ENCODE measurements around the gene PDE10A.

Gene PDE10A

GRCh38 chr6:165422192-165422591, 240.8 kb downstream of the PDE10A start:
- Mint-ChIP-seq H3K27me3 (ENCODE audit: low read depth) (no peaks in the 10 kb centered on the region), H3K9me3 (peaks cover 8% of the 10 kb centered on the region), H3K36me3 (ENCODE audit: low read depth) (peaks cover 33% of the 10 kb centered on the region), H3K4me3 (no peak overlapping the region), H3K27ac (no peak overlapping the region), H3K4me1 (no peaks in the 10 kb centered on the region)
- no peak for TF ChIP-seq CTCF (IDR thresholded peaks at IDR 0.05; ENCODE audit: unreplicated experiment in 3 of 3)

DNA sequence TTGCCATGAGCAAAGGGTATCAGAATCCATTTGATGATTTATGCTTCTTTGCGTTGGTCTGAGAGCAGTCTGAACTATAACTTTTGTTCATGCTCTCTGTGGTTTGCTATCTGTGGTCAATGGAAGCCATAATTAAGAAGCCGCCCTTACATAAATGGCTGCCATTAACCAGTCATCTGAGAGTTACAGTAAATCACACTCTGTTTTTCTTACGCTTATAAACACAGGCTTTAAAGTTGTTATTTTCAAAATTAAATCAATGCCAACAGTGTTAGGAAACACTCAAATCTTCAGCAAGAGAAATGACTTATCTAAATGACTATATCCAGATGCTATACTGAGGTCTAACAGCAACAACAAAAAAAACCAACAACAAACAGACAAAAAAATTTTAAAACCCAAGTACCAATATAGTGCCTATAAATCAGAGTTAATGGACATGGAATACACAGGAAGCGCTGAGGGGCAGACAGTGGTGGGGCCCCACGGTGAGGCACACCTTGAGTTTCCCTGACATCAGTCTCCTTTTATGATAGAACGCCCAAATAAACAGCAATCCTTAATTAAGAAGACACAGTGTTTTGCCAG, 245.7 kb downstream of the PDE10A start:
- Mint-ChIP-seq H3K4me1 (no peaks in the 10 kb centered on the region), H3K27ac (no peak overlapping the region), H3K36me3 (ENCODE audit: low read depth) (peaks cover 14% of the 10 kb centered on the region), H3K27me3 (ENCODE audit: low read depth) (no peaks in the 10 kb centered on the region), H3K9me3 (no peaks in the 10 kb centered on the region), H3K4me3 (no peak overlapping the region)
- TF ChIP-seq CTCF (IDR thresholded peaks at IDR 0.05; ENCODE audit: unreplicated experiment in 3 of 3), result no peak

DNA sequence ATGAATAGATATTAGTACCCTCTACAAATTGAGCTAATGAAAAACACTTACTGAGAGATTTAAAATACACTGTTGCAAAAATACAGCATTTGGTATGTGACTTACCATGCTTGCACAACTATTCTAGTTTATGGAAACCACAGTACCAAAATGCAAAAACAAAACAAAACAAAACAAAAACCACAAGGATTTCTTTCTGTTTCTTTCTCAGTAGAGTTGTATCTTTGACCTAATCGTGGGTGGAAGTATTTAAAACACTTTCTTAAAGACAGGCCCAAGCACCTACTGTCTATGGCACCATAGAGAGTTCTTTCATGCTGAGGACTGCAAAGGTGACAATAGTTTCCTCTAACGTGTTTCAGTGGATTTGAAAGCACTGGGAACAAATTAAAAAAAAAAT, 258.3 kb downstream of the PDE10A start:
- Mint-ChIP-seq H3K4me3 (no peak overlapping the region), H3K27me3 (ENCODE audit: low read depth) (no peaks in the 10 kb centered on the region), H3K36me3 (ENCODE audit: low read depth) (peaks cover 36% of the 10 kb centered on the region), H3K4me1 (no peaks in the 10 kb centered on the region), H3K27ac (no peak overlapping the region), H3K9me3 (peaks cover 8% of the 10 kb centered on the region)
- no peak for TF ChIP-seq CTCF (IDR thresholded peaks at IDR 0.05; ENCODE audit: unreplicated experiment in 3 of 3)

- H3K36me3 Mint-ChIP-seq (ENCODE audit: low read depth), result peaks cover 39% of the 10 kb centered on the region
- no peak overlapping the region for H3K4me3 Mint-ChIP-seq
- no peak overlapping the region for H3K27ac Mint-ChIP-seq
- peaks cover 9% of the 10 kb centered on the region for H3K9me3 Mint-ChIP-seq
- H3K27me3 Mint-ChIP-seq (ENCODE audit: low read depth), result no peaks in the 10 kb centered on the region
- TF ChIP-seq CTCF (IDR thresholded peaks at IDR 0.05; ENCODE audit: unreplicated experiment in 3 of 3), result no peak
- no peaks in the 10 kb centered on the region for H3K4me1 Mint-ChIP-seq
These were observed 258.7 kb downstream of the PDE10A start for GRCh38 chr6:165404296-165404695.

- H3K9me3 Mint-ChIP-seq, result peaks cover 9% of the 10 kb centered on the region
- H3K4me1 Mint-ChIP-seq, result no peaks in the 10 kb centered on the region
- H3K27ac Mint-ChIP-seq, result no peak overlapping the region
- H3K4me3 Mint-ChIP-seq, result no peak overlapping the region
- peaks cover 41% of the 10 kb centered on the region for H3K36me3 Mint-ChIP-seq (ENCODE audit: low read depth)
- TF ChIP-seq CTCF (IDR thresholded peaks at IDR 0.05; ENCODE audit: unreplicated experiment in 3 of 3), result no peak
- H3K27me3 Mint-ChIP-seq (ENCODE audit: low read depth), result no peaks in the 10 kb centered on the region
These were observed 259.9 kb downstream of the PDE10A start for GRCh38 chr6:165403006-165403595.

GRCh38 chr6:165401092-165401491, 261.9 kb downstream of the PDE10A start:
- no peaks in the 10 kb centered on the region for H3K4me1 Mint-ChIP-seq
- H3K9me3 Mint-ChIP-seq, result peaks cover 9% of the 10 kb centered on the region
- H3K4me3 Mint-ChIP-seq, result no peak overlapping the region

More at GRCh38 chr6:165401092-165401491, 261.9 kb downstream of the PDE10A start:
- H3K27me3 Mint-ChIP-seq (ENCODE audit: low read depth), result no peaks in the 10 kb centered on the region
- H3K36me3 Mint-ChIP-seq (ENCODE audit: low read depth), result peaks cover 41% of the 10 kb centered on the region
- TF ChIP-seq CTCF (IDR thresholded peaks at IDR 0.05; ENCODE audit: unreplicated experiment in 3 of 3), result no peak
- no peak overlapping the region for H3K27ac Mint-ChIP-seq
